Endothelial cell of umbilical vein (primary cell): ENCODE results near the gene ABHD8.

Source experiments
- EZH2 ChIP-seq: IDR thresholded peaks from 2 replicates; pipeline ENCODE4 v1.6.1; 2012; ENCODE audit warnings: borderline replicate concordance, low read depth, mild to moderate bottlenecking, moderate library complexity, low read length, inconsistent platforms; ENCODE audit not compliant: severe bottlenecking
- JUN ChIP-seq: IDR thresholded peaks from 2 replicates; pipeline ENCODE4 v1.6.1; 2011; ENCODE audit warnings: borderline replicate concordance, low read depth; ENCODE audit not compliant: insufficient read length, insufficient read depth
- POLR2A ChIP-seq: IDR thresholded peaks from 2 replicates; pipeline ENCODE4 v1.6.1; 2012; ENCODE audit warnings: low read depth, mild to moderate bottlenecking, control low read depth, low read length
- POLR2AphosphoS5 ChIP-seq: IDR thresholded peaks from 2 replicates; pipeline ENCODE4 v1.6.1; 2012; ENCODE audit warnings: low read depth, mild to moderate bottlenecking, control low read depth, low read length, moderate library complexity; ENCODE audit not compliant: insufficient read depth
- TF ChIP-seq, protein P1 (sequence below), 2 donors: IDR thresholded peaks; 1 replicate in 1 of 2; 2 replicates in 1 of 2; pipeline ENCODE4 v1.5.1; 2011; ENCODE audit warnings: low read length in 2 of 2, mild to moderate bottlenecking in 2 of 2, moderate library complexity in 2 of 2, control low read depth in 1 of 2, inconsistent platforms in 1 of 2, low read depth in 1 of 2; ENCODE audit not compliant: insufficient read depth in 1 of 2; ENCODE audit errors: extremely low read depth in 1 of 2

DNA sequence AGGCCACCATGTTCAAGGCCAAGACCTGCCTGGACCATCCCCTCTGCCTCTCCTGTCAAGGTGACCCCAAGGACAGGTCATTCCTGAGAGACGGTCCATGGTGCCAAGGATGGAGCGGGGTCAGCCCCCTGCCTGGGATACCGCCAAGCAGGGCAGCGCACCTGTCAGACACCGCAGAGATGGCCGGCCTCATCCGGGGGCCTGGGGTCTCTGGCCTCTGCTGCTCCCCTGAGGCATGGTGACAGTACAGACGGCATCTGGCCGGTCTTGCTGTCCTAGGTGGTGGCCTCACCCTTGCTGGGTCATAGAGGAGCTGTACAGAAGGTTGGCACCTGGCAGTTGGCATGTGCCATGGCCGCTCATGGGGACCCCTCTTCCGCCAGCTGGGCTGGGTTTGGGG, 17.2 kb upstream of the ABHD8 start:
- TF ChIP-seq, protein P1, sequence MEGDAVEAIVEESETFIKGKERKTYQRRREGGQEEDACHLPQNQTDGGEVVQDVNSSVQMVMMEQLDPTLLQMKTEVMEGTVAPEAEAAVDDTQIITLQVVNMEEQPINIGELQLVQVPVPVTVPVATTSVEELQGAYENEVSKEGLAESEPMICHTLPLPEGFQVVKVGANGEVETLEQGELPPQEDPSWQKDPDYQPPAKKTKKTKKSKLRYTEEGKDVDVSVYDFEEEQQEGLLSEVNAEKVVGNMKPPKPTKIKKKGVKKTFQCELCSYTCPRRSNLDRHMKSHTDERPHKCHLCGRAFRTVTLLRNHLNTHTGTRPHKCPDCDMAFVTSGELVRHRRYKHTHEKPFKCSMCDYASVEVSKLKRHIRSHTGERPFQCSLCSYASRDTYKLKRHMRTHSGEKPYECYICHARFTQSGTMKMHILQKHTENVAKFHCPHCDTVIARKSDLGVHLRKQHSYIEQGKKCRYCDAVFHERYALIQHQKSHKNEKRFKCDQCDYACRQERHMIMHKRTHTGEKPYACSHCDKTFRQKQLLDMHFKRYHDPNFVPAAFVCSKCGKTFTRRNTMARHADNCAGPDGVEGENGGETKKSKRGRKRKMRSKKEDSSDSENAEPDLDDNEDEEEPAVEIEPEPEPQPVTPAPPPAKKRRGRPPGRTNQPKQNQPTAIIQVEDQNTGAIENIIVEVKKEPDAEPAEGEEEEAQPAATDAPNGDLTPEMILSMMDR (IDR thresholded peaks at IDR 0.05; ENCODE audit: extremely low read depth in 1 of 2, insufficient read depth in 1 of 2, low read depth in 1 of 2, low read length in 2 of 2) = no peak
- TF ChIP-seq EZH2 (no peak), POLR2AphosphoS5 (no peak), JUN (no peak), POLR2A (no peak)
